GM19438 (cell line): ENCODE results near the gene LRIT1.

Source experiments
- ATAC-seq: cut with Tn5 transposase; IDR thresholded peaks from one replicate; pipeline ENCODE4 v1.9.1; 2021; ENCODE audit warnings: low read depth; ENCODE audit not compliant: unreplicated experiment

Gene LRIT1

GRCh38 chr10:84195044-84195830 is 46.1 kb downstream of the LRIT1 start:
- ATAC-seq, result no peak

GRCh38 chr10:84194424-84195043 is 46.8 kb downstream of the LRIT1 start, which contains the start of gene CDHR1:
TSS of gene CDHR1 (plus strand) at chr10:84194537. CDS start at chr10:84194761, 224 bp downstream.
- ATAC-seq, result peak; percentile 67

DNA sequence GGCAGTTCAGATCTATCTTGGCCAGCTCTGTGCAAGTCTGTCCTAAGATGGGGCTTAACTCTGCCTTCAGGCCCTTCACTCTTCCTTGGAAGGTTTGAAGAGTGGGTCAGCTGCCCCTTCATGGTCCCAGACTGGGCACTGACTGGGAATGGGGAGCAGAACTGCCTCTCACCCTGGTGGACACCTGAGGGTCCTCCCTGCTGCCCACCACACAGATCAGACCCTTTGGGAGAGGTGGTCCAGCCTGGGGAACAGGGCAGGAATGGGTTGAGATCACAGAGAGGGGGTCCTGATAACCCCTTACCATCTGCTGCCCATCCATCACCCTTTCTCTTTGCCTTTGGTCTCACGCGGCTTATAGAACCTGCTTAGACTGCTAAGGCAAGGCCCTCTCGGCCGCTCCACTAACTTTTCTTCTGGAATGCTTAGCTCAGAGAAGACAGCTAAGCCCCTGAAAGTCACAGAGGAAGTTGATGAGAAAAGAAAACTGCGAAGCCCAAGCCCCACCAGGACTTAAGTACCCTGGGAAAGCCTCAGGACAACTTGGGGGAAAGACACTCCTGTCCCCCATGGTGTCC is 47.4 kb downstream of the LRIT1 start:
- ATAC-seq, result no peak

DNA sequence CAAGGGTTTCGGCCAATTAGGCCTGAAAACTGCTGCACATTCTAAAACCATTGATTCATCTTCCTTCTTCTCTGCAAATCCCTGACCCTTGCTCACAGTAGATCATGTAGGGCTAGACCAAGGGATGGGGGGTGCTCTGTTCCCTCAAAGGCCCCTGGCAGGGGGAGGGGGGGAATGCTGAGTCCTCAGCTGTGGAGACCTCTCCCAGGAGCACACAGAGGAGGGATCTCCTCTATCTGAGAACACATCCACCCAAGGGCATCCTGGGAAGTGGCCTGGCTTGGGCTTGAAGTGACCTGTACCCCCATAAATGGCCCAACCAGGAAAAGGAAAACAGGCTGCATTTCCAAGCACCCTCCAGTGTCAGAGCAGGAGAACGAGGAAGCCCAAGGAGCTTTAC is 48.0 kb downstream of the LRIT1 start:
- ATAC-seq, result no peak

GRCh38 chr10:84191106-84191505 is 50.2 kb downstream of the LRIT1 start:
- no peak for ATAC-seq

DNA sequence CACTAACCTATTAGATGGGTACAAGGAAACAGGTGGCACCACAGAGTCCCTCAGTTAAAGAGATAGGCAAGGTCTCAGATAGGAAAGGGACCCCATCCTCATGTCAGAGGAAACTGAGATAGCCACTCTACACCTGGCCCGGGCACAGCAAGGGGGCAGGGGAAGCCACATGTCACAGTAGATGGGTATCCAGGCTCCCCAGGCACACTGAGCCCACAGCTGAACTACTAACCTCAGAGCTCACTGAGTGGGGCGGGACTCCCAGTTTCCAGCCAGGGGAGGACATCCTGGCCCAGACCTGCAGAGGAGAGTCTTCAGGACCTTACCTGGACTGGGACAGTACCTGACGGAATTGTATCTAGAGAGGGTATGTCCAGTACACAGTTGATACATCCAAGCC is 50.7 kb downstream of the LRIT1 start:
- ATAC-seq, result no peak

DNA sequence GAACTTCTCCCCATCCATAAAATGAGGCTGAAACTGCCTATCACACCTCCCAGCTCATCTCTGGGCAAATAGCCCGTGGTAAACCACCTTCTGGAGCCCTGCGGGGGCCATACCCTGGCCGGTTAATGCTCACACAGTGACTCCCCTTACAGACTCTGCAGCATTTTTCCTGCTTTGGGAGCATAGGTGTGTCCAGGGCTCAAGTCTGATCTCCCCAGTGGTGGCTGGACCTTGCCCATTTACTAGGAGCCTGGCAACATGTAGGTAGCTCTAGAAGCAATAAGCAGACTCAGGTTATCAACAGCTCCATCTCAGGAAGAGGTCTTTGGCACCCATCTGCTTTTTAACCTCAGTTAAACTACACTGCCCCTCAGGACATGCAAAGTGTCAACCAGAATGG is 52.5 kb downstream of the LRIT1 start:
- no peak for ATAC-seq

DNA sequence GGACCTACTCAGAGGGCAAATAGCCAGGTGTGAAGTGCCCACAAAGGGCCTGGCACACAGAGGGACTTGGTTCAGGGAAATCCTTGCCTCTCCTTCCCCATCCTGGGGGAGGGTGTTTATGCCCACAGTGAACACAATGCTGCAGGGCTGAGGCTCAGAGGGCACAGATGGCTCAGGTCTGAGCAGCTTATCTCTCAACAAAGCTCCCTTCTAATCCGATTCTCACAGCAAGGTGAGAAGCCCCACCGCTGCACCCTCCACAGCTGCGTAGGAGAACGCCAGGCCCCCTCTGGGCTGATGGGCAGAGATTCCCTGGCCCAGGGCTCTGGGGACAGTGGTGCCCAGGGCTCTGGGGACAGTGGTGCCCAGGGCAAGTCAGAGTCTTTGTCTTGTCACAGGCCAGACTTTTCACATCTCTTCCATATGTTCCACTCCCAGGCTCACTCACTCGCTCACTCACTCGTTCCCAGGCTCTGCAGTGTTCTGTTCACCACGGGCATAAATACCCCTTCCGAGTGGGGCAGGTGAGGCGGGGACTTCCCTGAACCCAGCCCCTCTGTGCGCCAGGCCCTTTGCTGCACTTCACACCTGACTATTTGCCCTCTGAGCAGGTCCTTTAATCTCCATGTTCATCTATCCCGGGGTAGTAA is 55.7 kb downstream of the LRIT1 start:
- no peak for ATAC-seq

- no peak for ATAC-seq
These were observed 56.8 kb downstream of the LRIT1 start for GRCh38 chr10:84184517-84184916.

- ATAC-seq, result no peak
These were observed 59.7 kb downstream of the LRIT1 start for GRCh38 chr10:84181631-84182030.
